Effector memory CD8-positive, alpha-beta T cell (primary cell): ENCODE data around the gene SMARCD2.
"Not testable (repeated sequence)": the region's sequence is repeated elsewhere in the genome, so short reads cannot be mapped to it uniquely, and the experiment has no call there.

Experiments
- ATAC-seq: fragments of 150-1000 bp; cut with Tn5 transposase; replicated peaks from 2 replicates; pipeline ENCODE4 v1.10.0; 2021; ENCODE audit warnings: mild to moderate bottlenecking, moderate library complexity
- DNase-seq, 3 experiments: peaks; one replicate each; pipeline ENCODE4 v3.0.0; 2021
- H3K27ac Mint-ChIP-seq, 2 donors: one replicate each; pipeline ENCODE4 v1.8.0; 2022; ENCODE audit warnings: mild to moderate bottlenecking in 2 of 2, mixed read lengths in 2 of 2, moderate library complexity in 2 of 2
- H3K27me3 Mint-ChIP-seq, 2 donors: one replicate each; pipeline ENCODE4 v1.8.0; 2022; ENCODE audit warnings: mixed read lengths in 2 of 2
- H3K36me3 Mint-ChIP-seq: one replicate; pipeline ENCODE4 v1.8.0; 2022; ENCODE audit warnings: mild to moderate bottlenecking, moderate library complexity, mixed read lengths; ENCODE audit not compliant: insufficient read depth
- H3K4me1 Mint-ChIP-seq, 2 donors: one replicate each; pipeline ENCODE4 v1.8.0; 2022; ENCODE audit warnings: low read depth in 2 of 2, mixed read lengths in 2 of 2
- H3K4me3 Mint-ChIP-seq, 2 donors: one replicate each; pipeline ENCODE4 v1.8.0; 2022; ENCODE audit warnings: mild to moderate bottlenecking in 2 of 2, mixed read lengths in 2 of 2, moderate library complexity in 2 of 2
- H3K9me3 Mint-ChIP-seq, 2 donors: one replicate each; pipeline ENCODE4 v1.8.0; 2022; ENCODE audit warnings: mixed read lengths in 2 of 2

Gene SMARCD2

DNA sequence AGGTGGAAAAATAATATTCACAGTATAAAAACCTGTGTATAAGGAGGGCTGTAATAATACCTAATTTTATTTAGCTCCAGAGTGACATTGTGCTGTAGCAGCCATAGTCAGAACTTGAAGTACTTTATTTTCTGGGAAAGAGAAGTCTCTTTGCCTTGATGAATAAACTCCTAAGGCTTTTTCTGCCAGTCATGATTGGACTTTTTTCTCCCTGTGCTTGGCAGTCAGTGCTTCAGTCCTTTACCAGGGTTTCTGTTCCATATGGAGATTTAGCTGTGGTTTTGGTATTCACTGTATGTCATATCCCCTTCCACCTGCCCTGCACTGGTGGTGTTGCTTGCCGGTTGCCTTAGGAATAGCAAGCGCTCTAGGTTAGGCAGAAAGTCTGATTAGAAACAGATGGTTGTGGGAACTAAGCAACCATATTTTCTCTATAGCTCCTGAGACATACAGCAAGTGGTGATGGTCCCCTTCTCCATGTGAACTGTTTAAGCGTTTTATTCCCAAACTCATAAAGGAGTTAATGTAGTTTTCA is 43.8 kb downstream of the SMARCD2 start:
- no peak overlapping the region for H3K4me3 Mint-ChIP-seq
- DNase-seq (no peak), ATAC-seq (no peak)
- H3K36me3 Mint-ChIP-seq = peaks cover 88% of the 10 kb centered on the region
- no peak overlapping the region for H3K27ac Mint-ChIP-seq
- no peaks in the 10 kb centered on the region for H3K9me3 Mint-ChIP-seq
- no peaks in the 10 kb centered on the region for H3K4me1 Mint-ChIP-seq
- H3K27me3 Mint-ChIP-seq = no peaks in the 10 kb centered on the region

DNA sequence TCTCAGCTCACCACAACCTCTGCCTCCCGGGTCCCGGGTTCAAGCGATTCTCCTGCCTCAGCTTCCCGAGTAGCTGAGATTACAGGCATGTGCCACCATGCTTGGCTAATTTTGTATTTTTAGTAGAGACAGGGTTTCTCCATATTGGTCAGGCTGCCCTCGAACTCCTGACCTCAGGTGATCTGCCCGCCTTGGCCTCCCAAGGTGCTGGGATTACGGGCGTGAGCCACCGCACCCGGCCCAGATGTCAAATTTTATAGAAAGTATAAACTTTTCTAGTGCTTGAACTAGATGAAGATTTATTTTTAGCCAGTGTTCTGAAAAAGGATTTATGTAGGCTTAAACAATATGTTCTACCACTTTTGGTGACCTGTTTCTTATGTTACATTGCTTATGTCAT is 46.1 kb downstream of the SMARCD2 start:
- not testable (repeated sequence) for H3K4me1 Mint-ChIP-seq, H3K9me3 Mint-ChIP-seq, DNase-seq, H3K4me3 Mint-ChIP-seq, ATAC-seq, H3K27me3 Mint-ChIP-seq
- H3K27ac Mint-ChIP-seq = peak overlapping the region in 1 of 2 donors; percentile 56
- H3K36me3 Mint-ChIP-seq = peaks cover 86% of the 10 kb centered on the region

DNA sequence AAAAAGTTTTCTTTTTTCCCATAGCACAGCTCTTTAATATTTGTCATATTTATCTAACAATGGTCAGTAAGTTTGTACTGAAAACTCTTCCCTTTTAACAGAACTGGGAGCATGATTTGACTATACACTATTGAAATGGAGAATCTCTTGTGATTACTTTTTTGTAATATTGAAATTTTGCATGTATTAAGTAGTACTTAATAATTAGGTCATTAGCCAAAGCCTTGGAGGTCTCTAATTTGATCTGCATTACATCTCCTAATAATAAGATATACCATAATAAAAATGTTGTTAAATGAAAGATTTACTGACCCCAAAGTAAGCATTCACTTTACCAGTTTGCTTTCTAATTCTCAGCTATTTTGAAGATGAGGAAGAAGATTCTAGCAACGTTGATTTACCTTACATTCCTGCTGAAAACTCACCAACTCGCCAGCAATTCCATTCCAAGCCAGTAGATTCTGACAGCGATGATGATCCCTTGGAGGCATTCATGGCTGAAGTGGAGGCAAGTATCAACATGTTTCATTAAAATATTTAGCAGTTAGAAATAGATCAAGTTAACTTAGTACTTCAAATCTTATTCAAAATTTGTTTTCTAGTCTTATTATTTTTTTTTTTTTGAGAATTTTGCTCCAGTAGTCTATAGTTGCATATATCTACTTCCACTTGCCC is 50.3 kb downstream of the SMARCD2 start:
- DNase-seq = no peak
- Mint-ChIP-seq H3K4me1 (no peaks in the 10 kb centered on the region), H3K27ac (no peak overlapping the region), H3K27me3 (no peaks in the 10 kb centered on the region), H3K36me3 (peaks cover 86% of the 10 kb centered on the region), H3K9me3 (no peaks in the 10 kb centered on the region), H3K4me3 (no peak overlapping the region)
- ATAC-seq = no peak

DNA sequence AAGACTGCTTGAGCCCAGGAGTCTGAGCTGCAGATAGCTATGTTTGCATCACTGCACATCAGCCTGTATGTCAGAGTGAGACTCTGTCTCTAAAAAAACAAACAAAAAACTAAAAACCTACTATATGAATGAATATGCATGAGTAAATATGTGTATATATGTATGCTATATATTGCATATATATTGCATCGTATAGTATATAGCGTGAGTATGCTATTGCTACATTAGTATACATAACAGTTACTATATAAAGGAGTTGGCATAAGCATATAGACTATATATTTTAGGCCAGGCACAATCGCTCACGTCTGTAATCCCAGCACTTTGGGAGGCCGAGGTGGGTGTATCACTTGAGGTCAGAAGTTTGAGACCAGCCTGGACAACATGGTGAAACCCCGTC is 52.4 kb downstream of the SMARCD2 start:
- ATAC-seq = no peak
- Mint-ChIP-seq H3K27me3 (no peaks in the 10 kb centered on the region), H3K4me1 (peaks cover 0 to 5% of the 10 kb centered on the region in 2 donors), H3K4me3 (no peak overlapping the region), H3K27ac (no peak overlapping the region), H3K9me3 (no peaks in the 10 kb centered on the region), H3K36me3 (peaks cover 74% of the 10 kb centered on the region)
- DNase-seq = no peak

DNA sequence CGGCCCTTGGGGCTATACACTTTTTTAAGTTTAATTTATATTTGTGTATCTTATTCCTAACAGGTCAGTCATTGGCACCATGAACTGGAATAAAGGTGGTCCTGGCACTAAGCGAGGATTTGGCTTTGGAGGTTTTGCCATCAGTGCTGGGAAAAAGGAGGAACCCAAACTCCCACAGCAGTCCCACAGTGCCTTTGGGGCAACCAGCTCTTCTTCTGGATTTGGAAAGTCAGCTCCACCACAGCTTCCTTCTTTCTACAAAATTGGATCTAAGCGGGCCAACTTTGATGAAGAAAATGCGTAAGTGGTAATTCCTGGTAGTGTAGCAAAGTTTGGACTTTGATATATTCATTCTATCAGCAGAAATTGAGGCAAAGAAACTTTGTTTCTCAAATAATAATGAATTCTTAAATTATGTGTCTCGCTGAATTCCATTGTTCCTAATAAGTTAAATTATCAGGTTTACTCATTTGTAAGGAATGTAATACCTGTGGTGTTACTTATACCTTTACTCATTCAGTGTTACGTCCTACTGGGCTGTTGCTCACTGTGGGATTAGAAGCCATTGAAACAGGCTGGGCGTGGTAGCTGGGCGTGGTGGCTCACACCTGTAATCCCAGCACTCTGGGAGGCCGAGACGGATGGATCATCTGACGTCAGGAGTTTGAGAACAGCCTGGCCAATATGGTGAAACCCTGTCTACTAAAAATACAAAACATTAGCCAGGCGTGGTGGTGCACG is 55.3 kb downstream of the SMARCD2 start:
- H3K4me1 Mint-ChIP-seq = peaks cover 11 to 27% of the 10 kb centered on the region in 2 donors
- peak overlapping the region in 1 of 2 donors; percentile 8 for H3K27ac Mint-ChIP-seq
- no peaks in the 10 kb centered on the region for H3K9me3 Mint-ChIP-seq
- no peaks in the 10 kb centered on the region for H3K27me3 Mint-ChIP-seq
- no peak overlapping the region for H3K4me3 Mint-ChIP-seq
- DNase-seq = no peak
- H3K36me3 Mint-ChIP-seq = peaks cover 53% of the 10 kb centered on the region
- ATAC-seq = no peak

GRCh38 chr17:63786117-63786516 is 56.4 kb downstream of the SMARCD2 start:
- Mint-ChIP-seq H3K4me1 (peaks cover 11 to 35% of the 10 kb centered on the region in 2 donors), H3K4me3 (no peak overlapping the region), H3K27me3 (no peaks in the 10 kb centered on the region), H3K9me3 (no peaks in the 10 kb centered on the region), H3K27ac (peak overlapping the region; percentile 44 to 81), H3K36me3 (peaks cover 50% of the 10 kb centered on the region)
- ATAC-seq = no peak
- no peak for DNase-seq

- ATAC-seq (no peak), DNase-seq (no peak)
- H3K36me3 Mint-ChIP-seq = peaks cover 48% of the 10 kb centered on the region
- peaks cover 16 to 40% of the 10 kb centered on the region in 2 donors for H3K4me1 Mint-ChIP-seq
- no peak overlapping the region for H3K4me3 Mint-ChIP-seq
- H3K27ac Mint-ChIP-seq = peak overlapping the region; percentile 44 to 81
- no peaks in the 10 kb centered on the region for H3K9me3 Mint-ChIP-seq
- H3K27me3 Mint-ChIP-seq = no peaks in the 10 kb centered on the region
Measured at GRCh38 chr17:63785556-63785955, 56.9 kb downstream of the SMARCD2 start.

DNA sequence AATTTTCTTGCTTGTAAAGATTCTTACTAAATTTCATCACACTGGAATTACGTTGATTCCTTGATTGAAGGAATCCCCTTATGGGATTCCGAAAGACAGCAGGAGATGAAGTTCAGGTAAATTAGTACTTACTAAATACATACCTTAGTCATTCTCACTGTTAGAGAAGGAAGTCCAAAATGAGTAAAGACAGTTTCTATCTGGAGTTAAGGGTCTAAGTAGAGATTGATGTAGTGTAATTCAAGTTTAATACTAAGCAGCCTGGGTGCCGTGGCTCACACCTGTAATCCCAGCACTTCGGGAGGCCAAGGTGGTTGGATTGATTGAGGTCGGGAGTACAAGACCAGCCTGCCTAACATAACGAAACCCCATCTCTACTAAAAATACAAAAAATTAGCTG is 59.0 kb downstream of the SMARCD2 start:
- H3K9me3 Mint-ChIP-seq = no peaks in the 10 kb centered on the region
- H3K27ac Mint-ChIP-seq = peak overlapping the region; percentile 65 to 83
- H3K4me1 Mint-ChIP-seq = peaks cover 19 to 52% of the 10 kb centered on the region in 2 donors
- no peak overlapping the region for H3K4me3 Mint-ChIP-seq
- H3K27me3 Mint-ChIP-seq = no peaks in the 10 kb centered on the region
- DNase-seq (no peak), ATAC-seq (no peak)
- H3K36me3 Mint-ChIP-seq = peaks cover 36% of the 10 kb centered on the region
